NCI-H1930 (cell line): ENCODE data around the gene RAG1.
"Not testable (repeated sequence)": the region's sequence is repeated elsewhere in the genome, so short reads cannot be mapped to it uniquely, and the experiment has no call there.

Source experiments
- DNase-seq, 2 experiments: peaks; one replicate each; lab custom pipeline; 2025; lab: John Stamatoyannopoulos, UW

Gene RAG1

DNA sequence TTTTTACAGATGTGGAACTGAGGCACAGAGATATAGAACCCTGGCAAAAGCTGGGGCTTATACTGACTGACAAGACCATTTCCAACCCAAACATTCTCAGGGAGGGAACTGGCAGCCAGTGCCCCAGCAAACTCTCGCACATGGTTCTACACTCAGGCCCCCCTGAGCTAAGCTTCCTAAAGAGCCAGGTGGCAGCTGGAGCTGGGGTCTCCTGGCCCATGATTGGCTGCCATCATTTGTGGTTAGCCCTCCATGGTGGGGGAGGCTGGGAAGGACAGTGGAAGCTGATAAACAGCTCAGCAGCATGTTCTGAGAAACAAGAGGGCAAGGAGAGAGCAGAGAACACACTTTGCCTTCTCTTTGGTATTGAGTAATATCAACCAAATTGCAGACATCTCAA is at the start of gene RAG1:
RAG1 (plus strand) TSS at position 314 of the 400 bp plus-strand sequence. CDS start 5,298 bp downstream, outside the sequence.
- no peak for DNase-seq

DNA sequence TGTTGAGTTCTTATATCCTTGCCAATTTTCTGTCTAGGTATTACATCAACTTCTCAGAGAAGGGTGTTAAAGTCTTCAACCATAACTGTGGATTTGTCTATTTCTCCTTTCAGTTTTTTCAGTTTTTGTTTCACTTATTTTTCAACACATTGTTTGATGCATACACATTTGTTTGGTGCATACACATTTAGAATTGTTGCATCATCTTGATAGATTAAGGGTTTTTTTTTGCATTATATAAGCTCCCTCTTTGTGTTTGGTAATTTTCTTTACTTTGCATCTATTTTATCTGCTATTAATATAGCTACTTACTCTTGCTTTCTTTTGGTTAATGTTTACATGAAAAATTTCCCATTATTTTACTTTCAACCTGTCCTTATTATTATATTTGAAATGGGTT is 37.0 kb upstream of the RAG1 start:
- DNase-seq, result no peak

DNA sequence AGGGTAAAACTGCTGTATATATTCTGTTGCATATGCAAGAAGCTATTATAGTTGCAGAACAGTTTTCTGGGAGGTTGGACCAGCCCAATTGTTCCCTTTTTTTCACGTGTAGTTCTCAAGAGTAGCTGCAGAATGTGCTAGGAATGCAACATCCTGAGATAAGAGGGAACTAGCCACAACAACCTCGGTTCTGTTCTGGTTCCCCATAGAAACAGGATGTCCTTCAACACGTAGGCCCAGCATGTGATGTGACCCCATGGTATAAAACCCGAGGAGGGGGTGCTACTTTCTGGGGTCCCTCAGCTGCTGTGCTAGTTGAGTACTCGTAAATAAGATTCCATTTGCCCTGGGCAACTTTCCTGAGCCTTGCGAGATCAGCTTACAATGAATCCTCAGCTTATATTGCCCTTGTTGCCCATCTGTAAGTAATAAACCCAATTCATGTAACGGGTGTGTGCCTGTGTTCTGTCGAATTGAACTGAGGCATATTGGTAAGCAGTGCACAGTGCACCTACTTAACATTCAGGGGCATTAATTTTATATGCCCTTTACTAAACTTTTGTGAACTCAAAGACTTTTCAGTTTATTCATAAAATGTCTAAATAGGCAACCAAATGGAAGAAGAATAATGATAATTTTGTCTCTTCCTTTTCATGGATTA is 34.7 kb upstream of the RAG1 start:
- DNase-seq, result no peak

DNA sequence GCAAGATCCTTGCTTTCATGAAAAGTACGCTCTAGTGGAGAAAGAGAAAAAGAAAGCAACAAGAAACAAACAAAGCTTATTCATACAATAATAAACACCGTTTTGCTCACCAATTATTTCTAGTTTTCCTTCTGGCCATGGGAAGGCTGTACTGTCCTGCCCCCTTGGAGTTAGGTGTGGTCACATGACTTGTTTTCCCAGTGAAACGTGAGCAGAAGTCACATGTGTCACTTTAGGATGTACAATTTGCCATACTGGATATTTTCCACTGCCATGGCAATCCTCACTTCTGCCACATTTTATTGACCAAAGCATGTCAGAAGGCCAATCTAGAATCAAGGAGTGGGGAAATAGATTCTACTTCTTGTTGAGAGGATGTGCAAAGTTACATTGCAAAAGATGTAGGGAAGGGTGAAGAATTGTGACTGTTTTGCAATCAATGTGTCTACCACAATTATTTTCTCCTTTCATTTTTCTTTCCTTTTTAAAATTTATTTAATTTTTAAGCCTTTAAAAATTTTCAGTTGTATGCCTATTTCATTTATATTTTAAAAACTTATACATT is 33.4 kb upstream of the RAG1 start:
- DNase-seq, result no peak

DNA sequence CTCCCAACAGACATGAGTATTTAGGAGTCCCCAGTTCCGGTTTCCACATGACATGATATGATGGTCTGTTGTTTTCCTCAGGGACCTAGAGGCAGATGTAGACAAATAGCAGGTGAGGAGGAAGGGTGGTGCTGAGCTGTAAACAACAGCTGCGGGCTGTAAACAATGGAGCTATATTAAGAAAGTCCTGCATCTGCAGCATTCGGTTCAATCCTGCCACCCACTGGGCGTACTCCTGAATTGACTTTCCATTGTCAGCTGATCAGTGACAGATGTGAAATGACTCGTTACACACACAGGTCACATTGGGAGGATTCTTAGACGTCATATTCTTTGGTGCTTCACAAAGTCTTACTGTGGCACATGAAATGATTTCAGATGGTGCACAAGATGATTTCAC is 26.8 kb upstream of the RAG1 start:
- peak in 1 of 2 experiments; percentile 17 for DNase-seq

DNA sequence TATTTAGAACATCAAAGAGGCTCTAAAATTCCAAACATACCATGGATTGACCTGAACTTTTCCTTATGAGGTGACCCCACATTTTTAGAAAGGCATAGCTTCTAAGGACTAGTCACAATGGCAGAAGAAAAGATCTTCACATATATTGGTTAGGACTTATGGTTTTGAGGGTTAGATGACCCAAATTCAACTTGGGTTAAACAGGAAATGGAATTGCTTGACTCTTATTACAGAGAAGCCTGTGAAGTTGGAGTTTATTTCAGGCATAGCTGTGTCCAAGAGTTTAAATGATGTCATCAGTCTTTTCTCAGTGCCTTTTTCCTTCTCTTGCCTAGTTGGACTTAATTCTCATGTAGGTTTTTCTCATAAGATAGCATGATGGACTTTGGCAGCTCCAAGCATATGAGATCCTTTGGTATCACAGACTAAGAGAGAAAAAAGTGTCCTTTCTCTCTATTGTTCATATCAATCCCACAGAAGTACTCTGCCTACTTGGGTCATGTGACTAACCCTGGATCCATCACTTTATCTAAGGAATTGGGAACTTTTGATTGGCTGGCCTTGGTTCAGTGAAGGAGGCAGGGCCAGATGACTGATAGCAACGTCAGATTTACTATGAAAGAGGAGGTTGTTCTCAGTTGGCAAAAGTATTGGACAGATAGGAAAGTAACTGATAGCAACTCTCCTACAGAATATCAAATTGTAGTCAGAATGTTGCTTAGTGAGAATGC is 17.3 kb upstream of the RAG1 start:
- DNase-seq, result no peak

DNA sequence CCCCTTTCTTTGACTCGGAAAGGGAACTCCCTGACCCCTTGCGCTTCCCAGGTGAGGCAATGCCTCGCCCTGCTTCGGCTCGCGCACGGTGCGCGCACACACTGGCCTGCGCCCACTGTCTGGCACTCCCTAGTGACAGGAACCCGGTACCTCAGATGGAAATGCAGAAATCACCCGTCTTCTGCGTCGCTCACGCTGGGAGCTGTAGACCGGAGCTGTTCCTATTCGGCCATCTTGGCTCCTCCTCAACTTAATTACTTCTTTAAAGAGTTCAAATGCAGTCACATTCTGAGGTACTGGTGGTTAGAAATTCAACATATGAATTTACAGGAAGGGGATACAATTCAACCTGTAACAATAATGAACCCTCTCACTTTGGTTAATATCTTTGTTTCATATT is 10.4 kb upstream of the RAG1 start:
- not testable (repeated sequence) for DNase-seq

DNA sequence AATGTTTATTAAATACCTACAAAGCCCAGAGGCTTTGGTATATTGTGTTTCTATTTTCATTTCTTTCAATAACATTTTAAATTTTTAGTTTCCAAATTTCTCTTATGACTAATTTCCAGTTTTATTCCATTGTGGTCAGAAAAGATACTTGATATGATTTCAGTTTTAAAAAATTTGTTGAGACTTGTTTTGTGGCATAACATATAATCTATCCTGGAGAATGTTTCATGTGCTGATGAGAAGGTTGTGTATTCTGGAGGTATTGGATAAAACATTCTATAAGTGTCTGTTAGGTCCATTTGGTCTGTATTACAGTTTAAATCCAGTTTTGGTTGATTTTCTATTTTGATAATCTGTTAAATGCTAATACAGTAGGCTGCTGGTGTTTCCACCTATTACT is 9.8 kb upstream of the RAG1 start:
- DNase-seq, result no peak

DNA sequence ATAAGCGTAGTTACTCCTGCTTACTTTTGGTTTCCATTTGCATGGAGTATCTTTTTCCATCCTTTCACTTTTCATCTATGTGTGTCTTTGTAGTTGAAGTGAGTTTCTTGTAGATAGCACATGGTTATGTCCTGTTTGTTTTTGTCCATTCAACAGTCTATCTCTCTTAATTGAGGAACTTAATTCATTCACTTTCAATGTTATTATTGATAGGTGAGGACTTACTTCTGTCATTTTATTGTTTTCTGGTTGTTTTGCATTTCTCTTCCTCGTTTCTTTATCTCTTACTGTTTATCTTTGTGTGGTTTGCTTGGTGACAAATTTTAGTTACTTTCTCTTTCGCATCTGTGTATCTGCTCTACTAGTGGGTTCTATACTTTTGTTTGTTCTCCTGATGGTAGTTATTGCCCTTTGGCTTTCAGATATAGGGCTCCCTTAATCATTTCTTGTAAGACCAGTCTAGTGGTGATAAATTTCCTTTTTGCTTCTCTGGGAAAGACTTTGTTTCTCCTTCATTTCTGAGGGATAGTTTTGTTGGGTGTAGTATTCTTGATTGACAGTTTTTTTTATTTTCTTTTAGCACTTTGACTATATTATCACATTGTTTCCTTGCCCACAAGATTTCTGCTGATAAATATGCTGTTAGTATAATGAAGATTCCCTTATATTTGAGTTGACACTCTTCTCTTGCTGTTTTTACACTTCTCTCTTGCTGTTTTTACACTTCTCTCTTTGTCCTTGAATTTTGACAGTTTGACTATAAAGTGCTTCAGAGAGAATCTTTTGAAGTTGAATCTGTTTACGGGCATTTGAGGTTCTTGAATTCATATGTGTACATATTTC is 9.0 kb upstream of the RAG1 start:
- DNase-seq, result no peak

DNA sequence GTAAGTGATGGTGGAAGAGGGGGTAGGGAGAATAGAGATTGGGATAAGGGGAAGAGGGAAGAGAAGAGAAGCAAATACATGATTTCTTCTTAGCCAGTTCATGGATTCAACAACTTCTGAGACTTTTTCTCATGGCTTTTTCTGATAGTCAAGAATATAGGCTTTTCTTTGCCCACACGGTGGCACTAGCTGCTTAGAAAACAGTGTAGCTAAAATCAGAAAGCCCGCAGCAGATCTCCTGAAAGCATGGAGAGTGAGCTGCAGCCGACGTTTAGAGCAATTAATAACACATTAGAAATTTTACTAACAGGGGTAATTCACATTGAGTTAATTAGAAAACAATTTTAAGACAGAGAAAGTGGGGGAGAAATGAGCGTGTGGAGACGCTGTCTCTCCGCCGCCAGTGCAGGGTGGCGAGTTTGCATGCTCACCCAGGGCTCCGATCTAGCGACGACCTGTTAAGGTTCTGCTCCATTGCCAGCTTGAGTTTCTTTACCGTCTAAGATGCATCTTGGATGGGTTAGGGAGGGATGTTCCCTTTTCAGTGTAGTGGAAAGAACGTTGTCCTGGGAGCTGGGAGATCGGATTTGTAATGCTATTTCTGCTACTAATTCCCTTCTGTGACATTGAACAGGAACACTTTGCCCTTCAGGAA is 3.3 kb upstream of the RAG1 start:
- peak in 1 of 2 experiments; percentile 56 for DNase-seq

DNA sequence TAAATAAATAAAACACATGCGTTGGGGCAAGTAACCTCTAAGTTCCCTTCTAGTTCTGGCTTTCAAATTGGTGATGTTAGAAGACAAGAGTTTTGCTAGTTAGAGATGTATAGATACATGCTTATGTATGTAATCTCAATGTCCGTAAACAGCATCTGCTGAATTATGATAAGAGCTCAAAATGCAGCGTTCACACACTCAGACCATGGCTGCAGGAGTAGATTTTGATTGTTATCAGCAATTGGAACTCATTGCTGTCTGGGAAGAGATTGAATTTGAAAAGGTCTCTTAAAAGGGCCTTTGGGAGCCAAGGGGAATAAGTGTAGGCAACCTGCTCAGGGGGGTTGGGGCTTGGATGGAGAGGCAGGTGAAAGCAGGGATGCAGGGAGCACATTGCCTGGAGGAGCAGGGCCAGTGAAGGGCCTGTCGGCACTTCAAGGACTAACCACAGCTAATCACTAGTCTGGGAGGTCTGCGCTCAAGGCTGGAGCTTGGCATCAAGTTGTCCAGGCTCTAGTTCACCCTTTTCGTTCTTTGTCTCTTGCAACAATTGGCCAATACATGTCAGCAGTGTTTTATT is 2.7 kb upstream of the RAG1 start:
- no peak for DNase-seq

DNA sequence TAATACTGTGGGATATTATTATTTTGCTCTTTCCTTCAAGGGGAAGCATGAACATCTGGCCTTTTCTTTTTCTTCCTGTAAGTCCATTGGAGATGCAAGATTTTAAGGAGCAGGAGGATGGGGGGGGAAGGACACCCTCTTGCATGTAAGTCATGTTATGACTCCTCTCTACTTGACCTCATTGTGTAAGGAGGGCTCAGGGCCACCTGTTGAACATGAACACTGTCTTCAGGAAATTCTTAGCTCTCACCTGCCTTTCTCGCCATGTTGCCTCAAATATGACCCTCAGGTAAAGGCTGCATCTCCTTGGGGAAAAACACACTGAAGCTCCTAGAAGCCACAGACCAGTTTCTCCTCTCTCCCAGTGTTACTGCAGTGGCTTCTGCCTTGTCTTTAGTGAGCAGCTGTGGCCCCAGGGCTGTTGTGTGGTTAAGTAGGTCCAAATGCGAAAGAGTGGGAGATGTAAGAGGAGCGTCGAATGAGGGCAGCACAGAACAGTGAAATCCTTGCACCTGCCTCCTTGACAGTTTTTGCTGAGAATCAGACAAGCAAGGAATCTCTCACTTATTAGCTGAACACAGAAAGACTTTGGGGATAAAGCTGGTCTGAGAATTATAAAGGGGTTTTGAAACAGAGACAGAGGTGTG is 1.3 kb upstream of the RAG1 start:
- no peak for DNase-seq

DNA sequence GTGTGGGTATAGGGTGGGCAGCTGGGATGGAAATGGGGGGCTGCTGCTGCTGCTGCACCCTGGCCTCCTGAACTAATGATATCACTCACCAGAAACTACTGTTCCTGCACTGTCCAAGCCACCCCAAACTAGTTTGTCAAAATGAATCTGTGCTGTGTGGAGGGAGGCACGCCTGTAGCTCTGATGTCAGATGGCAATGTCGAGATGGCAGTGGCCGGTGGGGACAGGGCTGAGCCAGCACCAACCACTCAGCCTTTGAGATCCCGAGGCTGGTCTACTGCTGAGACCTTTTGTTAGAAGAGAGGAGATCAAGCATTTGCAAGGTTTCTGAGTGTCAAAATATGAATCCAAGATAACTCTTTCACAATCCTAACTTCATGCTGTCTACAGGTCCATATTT is 1.3 kb downstream of the RAG1 start:
- no peak for DNase-seq

DNA sequence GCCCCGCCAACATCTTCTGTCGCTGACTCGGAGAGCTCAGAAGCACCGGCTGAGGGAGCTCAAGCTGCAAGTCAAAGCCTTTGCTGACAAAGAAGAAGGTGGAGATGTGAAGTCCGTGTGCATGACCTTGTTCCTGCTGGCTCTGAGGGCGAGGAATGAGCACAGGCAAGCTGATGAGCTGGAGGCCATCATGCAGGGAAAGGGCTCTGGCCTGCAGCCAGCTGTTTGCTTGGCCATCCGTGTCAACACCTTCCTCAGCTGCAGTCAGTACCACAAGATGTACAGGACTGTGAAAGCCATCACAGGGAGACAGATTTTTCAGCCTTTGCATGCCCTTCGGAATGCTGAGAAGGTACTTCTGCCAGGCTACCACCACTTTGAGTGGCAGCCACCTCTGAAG is 6.7 kb downstream of the RAG1 start:
- DNase-seq, result no peak

DNA sequence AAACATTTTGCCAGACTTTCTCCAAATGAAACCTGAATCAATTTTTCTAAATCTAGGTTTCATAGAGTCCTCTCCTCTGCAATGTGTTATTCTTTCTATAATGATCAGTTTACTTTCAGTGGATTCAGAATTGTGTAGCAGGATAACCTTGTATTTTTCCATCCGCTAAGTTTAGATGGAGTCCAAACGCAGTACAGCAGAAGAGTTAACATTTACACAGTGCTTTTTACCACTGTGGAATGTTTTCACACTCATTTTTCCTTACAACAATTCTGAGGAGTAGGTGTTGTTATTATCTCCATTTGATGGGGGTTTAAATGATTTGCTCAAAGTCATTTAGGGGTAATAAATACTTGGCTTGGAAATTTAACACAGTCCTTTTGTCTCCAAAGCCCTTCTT is 9.6 kb downstream of the RAG1 start:
- no peak for DNase-seq

DNA sequence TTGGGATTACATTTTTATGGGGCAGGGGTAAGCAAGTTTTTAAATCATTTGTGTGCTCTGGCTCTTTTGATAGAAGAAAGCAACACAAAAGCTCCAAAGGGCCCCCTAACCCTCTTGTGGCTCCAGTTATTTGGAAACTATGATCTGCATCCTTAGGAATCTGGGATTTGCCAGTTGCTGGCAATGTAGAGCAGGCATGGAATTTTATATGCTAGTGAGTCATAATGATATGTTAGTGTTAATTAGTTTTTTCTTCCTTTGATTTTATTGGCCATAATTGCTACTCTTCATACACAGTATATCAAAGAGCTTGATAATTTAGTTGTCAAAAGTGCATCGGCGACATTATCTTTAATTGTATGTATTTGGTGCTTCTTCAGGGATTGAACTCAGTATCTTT is 10.1 kb downstream of the RAG1 start:
- DNase-seq, result no peak

DNA sequence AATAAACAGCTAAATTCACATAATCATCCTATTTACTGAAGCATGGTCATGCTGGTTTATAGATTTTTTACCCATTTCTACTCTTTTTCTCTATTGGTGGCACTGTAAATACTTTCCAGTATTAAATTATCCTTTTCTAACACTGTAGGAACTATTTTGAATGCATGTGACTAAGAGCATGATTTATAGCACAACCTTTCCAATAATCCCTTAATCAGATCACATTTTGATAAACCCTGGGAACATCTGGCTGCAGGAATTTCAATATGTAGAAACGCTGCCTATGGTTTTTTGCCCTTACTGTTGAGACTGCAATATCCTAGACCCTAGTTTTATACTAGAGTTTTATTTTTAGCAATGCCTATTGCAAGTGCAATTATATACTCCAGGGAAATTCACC is 10.7 kb downstream of the RAG1 start:
- DNase-seq, result no peak

DNA sequence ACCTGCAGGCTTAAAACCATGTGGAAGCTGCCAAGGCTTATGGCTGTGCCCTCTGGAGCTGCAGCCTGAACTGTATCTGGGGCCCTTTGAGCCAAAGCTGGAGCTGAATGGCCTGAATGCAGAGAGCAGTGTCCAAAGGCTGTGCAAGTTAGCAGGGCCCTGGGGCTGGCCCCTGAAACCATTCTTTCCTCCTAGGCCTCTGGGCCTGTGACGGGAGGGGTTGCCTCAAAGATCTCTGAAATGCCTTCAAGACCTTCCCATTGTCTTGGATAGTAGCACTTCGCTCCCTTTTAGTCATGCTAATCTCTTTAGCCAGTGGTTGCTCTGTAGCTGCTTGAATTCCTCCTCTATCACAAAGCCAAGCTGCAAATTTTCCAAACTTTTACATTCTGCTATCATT is 13.7 kb downstream of the RAG1 start:
- no peak for DNase-seq

DNA sequence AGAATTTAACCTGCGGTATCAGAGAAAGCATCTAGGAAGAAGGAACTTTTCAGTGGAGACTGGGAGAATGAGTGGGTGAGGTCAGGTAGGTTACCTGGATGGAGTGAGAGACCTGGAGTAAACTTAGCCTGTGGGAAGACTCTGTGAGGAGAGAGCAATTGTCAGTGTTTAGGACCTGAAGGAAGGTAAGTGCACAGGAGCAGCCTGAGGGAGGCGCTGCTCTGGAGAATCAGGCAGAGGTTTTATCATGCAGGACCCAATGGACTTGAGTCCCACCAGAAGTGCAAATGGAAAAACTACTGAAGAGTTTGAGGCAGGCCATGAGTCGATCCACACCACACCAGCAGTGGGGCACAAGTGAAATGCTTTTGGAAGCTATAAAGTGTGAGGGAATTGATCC is 15.9 kb downstream of the RAG1 start:
- no peak for DNase-seq

DNA sequence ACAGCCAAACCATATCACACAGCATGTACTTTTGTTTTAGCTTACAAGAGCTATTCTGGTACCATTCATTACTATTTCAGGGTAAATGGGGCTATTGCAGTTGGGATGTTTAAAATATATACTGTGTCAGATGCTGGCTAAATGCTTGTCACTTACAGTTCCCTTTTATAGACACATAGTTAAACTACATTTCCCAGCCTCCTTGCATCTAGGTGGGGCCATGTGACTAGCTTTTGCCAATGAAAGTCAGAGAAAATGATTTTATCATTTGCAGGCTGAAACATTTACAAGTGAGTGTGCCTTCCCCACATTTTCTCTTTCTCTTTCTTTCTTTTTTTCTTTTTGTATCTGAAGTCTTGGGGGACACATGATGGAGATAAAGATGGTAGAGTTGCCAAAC is 18.7 kb downstream of the RAG1 start:
- DNase-seq, result no peak

DNA sequence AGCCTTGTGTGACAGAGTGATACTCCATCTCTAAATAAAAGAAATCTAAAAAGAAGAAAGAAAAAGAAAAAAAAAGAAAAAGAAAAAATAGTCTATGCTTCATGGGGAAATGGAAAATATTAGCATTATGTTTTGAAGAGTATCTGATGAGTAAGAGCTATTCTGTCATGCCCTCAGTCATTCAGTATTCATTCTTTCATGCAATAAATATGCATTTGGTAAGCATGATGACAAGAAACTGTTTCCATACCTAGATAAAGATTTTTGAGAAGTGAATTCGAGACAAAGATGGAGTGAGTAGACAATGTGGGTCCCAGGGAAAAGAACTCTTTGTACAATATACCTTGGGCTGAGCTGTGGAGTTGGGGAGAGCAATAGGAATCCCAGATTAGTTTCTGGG is 20.3 kb downstream of the RAG1 start:
- DNase-seq, result no peak
